ENCODE data around the gene F5. TPM values are rescaled to one million over a fixed set of nuclear protein-coding genes. Genes with fewer than 3 reads are reported as not detected.

F5 gene
- total and polyA plus RNA-seq, 9 of the 15 experiments (the other 6 are each of a cell fraction or from before 2014, with no cell fraction given), result 0.03 to 0.13 TPM; not detected in 7

DNA sequence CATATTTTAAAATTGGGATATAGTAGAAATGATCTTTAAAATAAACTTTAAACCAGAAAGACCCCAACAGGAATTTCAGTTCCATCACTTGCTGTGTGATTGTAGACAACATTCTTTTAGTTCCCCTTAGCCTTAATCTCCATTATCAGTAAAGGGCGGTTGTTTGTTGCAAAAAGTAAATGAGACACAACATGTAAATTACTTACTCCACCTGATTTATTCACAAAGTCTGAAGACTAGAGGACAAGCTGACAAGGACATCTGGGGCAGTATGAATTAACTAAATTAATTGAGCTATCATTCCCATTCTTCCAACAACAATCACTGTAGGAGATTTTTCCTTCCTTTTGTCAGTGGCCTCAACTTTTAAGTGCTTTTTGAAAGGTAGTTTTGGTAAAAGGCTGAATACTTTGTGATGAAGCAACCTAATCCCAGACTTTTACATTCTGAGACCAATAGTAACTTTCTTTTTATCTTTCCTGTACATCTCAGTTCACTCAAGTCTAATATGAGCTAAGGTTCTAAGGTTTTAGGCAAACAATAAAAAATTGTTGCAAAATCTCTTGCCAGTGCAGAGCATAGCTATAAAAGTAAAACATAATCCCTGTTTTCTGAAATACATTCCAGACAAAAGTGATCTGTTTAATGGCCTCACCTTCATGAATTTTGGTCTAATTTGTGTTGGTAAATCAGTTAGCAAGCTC lies 106.8 kb downstream of the F5 start:
- H3K9me1 ChIP-seq (ENCODE audit: control insufficient read depth, insufficient read depth, low read length), result no peaks in the 10 kb centered on the region
- BruUV-seq (replicated peaks), result no TSS peak
- peaks cover 5 to 16% of the 10 kb centered on the region in 2 experiments; a peak in 3 of 5 replicates for H3K4me1 ChIP-seq (replicated peaks in 1 of 2; ENCODE audit: control insufficient read depth in 2 of 2, insufficient read depth in 2 of 2, low read length in 2 of 2)
- TF ChIP-seq ZNF644 (tag; IDR thresholded peaks at IDR 0.05; ENCODE audit: low read depth) (no peak), CEBPG (CRISPR knock-in tag; IDR thresholded peaks at IDR 0.05) (no peak), CEBPG (tag; conservative IDR thresholded peaks at IDR 0.05 in 1 of 2, IDR thresholded peaks at IDR 0.05 in 1 of 2) (peak in 1 of 2 experiments; percentile 23; a peak in 1 of 4 replicates)
- H3K79me2 ChIP-seq (ENCODE audit: control insufficient read depth, insufficient read depth, low read length), result peaks cover 69% of the 10 kb centered on the region
- H4K20me1 ChIP-seq (replicated peaks; ENCODE audit: control insufficient read depth, insufficient read depth, low read length), result no peaks in the 10 kb centered on the region
- H3K27ac ChIP-seq (ENCODE audit: extremely low read depth, low read depth, low read length), result no peak overlapping the region
- H3K36me3 ChIP-seq (ENCODE audit: control insufficient read depth, insufficient read depth, low read length), result peaks cover 37% of the 10 kb centered on the region
- no peak overlapping the region for H3K4me3 ChIP-seq
- no peak overlapping the region for H2AFZ ChIP-seq (ENCODE audit: low read depth, low read length)
- ATAC-seq (no peak), FAIRE-seq (no peak), DNase-seq (ENCODE audit: extremely low read depth in 1 of 4, low spot score in 3 of 4) (no peak)
- ChIA-PET POLR2A (interaction anchor here (0.8 to 1.4 kb wide), 2 partner anchors 9 to 13 kb away, joined by 3 read pairs; no protein-coding TSS in a partner anchor), CTCF (ENCODE audit: low intra/inter-chr PET ratio) (no interaction called here)
- H3K4me2 ChIP-seq (ENCODE audit: insufficient read depth, low read length), result no peak overlapping the region
- no peaks in the 10 kb centered on the region for H3K27me3 ChIP-seq (ENCODE audit: control insufficient read depth in 2 of 2, insufficient read depth in 2 of 2, low read length in 2 of 2)
- no peak overlapping the region for H3K9ac ChIP-seq (ENCODE audit: insufficient read depth in 1 of 2, low read depth in 2 of 2, low read length in 2 of 2)
- in situ Hi-C loops (cut with MboI), result no loop called here
- intact Hi-C loops (cut with micrococcal nuclease), result no loop called here
- no peaks in the 10 kb centered on the region for H3K9me3 ChIP-seq (replicated peaks; ENCODE audit: control insufficient read depth, insufficient read depth, low read depth, low read length)
- WGBS (ENCODE audit: insufficient coverage, low coverage, missing lambda C conversion rate), result 42% methylated on average over 1 of the region's 1 CpG

DNA sequence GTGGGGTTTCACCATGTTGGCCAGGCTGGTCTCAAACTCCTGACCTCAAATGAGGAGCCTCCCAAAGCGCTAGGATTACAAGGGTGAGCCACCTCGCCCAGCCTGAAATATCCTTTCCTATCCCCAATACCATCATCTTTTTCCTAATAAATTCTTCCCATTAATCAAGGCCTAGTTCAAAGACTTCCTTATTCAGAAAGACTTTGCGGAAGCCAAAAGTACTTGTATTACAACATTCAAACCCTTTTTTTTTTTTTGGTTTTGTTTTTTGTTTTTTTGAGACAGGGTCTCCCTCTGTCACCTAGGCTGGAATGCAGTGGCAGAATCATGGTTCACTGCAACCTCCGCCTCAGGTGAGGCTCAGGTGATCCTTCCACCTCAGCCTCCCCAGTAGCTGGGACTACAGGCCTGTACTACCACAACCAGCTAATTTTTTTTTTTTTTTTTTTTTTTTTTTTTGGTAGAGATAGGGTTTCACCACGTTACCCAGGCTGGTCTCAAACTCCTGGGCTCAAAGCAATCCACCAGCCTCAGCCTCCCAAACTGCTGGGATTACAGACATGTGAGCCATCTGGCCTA lies 108.1 kb downstream of the F5 start:
- H3K9me3 ChIP-seq (replicated peaks; ENCODE audit: control insufficient read depth, insufficient read depth, low read depth, low read length), result no peaks in the 10 kb centered on the region
- no peak overlapping the region for H3K4me2 ChIP-seq (ENCODE audit: insufficient read depth, low read length)
- no peak overlapping the region for H3K27ac ChIP-seq (ENCODE audit: extremely low read depth, low read depth, low read length)
- DNase-seq (ENCODE audit: extremely low read depth in 1 of 4, low spot score in 3 of 4) (no peak), ATAC-seq (no peak), FAIRE-seq (no peak)
- intact Hi-C loops (cut with micrococcal nuclease) (no loop called here), in situ Hi-C loops (cut with MboI) (no loop called here)
- H3K4me1 ChIP-seq (replicated peaks in 1 of 2; ENCODE audit: control insufficient read depth in 2 of 2, insufficient read depth in 2 of 2, low read length in 2 of 2), result peaks cover 5 to 8% of the 10 kb centered on the region in 2 experiments; a peak in 2 of 5 replicates
- WGBS (ENCODE audit: insufficient coverage, low coverage, missing lambda C conversion rate), result 98% methylated on average over 5 of the region's 5 CpGs
- H3K79me2 ChIP-seq (ENCODE audit: control insufficient read depth, insufficient read depth, low read length), result peaks cover 55% of the 10 kb centered on the region
- H3K27me3 ChIP-seq (ENCODE audit: control insufficient read depth in 2 of 2, insufficient read depth in 2 of 2, low read length in 2 of 2), result no peaks in the 10 kb centered on the region
- H2AFZ ChIP-seq (ENCODE audit: low read depth, low read length), result no peak overlapping the region
- ChIA-PET POLR2A (interaction anchor here (0.6 kb wide), 1 partner anchor 672 kb away, joined by 3 read pairs; no protein-coding TSS in a partner anchor), CTCF (ENCODE audit: low intra/inter-chr PET ratio) (no interaction called here)
- H3K4me3 ChIP-seq, result no peak overlapping the region
- no TSS peak for BruUV-seq (replicated peaks)
- H3K36me3 ChIP-seq (ENCODE audit: control insufficient read depth, insufficient read depth, low read length), result peaks cover 38% of the 10 kb centered on the region
- H3K9ac ChIP-seq (ENCODE audit: insufficient read depth in 1 of 2, low read depth in 2 of 2, low read length in 2 of 2), result no peak overlapping the region
- no peaks in the 10 kb centered on the region for H3K9me1 ChIP-seq (ENCODE audit: control insufficient read depth, insufficient read depth, low read length)
- no peaks in the 10 kb centered on the region for H4K20me1 ChIP-seq (replicated peaks; ENCODE audit: control insufficient read depth, insufficient read depth, low read length)
- TF ChIP-seq, protein P1, sequence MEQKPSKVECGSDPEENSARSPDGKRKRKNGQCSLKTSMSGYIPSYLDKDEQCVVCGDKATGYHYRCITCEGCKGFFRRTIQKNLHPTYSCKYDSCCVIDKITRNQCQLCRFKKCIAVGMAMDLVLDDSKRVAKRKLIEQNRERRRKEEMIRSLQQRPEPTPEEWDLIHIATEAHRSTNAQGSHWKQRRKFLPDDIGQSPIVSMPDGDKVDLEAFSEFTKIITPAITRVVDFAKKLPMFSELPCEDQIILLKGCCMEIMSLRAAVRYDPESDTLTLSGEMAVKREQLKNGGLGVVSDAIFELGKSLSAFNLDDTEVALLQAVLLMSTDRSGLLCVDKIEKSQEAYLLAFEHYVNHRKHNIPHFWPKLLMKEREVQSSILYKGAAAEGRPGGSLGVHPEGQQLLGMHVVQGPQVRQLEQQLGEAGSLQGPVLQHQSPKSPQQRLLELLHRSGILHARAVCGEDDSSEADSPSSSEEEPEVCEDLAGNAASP (IDR thresholded peaks at IDR 0.05), result no peak
- TF ChIP-seq RFX1 (IDR thresholded peaks at IDR 0.05) (no peak), ZFX (CRISPR knock-in tag; IDR thresholded peaks at IDR 0.05) (no peak), SAFB2 (IDR thresholded peaks at IDR 0.05; ENCODE audit: borderline replicate concordance, low read depth, low read length, severe bottlenecking) (no peak), EGR1 (conservative IDR thresholded peaks at IDR 0.05) (no peak)
- TF ChIP-seq, protein P2, sequence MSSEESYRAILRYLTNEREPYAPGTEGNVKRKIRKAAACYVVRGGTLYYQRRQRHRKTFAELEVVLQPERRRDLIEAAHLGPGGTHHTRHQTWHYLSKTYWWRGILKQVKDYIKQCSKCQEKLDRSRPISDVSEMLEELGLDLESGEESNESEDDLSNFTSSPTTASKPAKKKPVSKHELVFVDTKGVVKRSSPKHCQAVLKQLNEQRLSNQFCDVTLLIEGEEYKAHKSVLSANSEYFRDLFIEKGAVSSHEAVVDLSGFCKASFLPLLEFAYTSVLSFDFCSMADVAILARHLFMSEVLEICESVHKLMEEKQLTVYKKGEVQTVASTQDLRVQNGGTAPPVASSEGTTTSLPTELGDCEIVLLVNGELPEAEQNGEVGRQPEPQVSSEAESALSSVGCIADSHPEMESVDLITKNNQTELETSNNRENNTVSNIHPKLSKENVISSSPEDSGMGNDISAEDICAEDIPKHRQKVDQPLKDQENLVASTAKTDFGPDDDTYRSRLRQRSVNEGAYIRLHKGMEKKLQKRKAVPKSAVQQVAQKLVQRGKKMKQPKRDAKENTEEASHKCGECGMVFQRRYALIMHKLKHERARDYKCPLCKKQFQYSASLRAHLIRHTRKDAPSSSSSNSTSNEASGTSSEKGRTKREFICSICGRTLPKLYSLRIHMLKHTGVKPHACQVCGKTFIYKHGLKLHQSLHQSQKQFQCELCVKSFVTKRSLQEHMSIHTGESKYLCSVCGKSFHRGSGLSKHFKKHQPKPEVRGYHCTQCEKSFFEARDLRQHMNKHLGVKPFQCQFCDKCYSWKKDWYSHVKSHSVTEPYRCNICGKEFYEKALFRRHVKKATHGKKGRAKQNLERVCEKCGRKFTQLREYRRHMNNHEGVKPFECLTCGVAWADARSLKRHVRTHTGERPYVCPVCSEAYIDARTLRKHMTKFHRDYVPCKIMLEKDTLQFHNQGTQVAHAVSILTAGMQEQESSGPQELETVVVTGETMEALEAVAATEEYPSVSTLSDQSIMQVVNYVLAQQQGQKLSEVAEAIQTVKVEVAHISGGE (CRISPR knock-in tag; IDR thresholded peaks at IDR 0.05), result no peak
